Spleen (tissue), 11 donors: Measurements from ENCODE around the gene ITPR1. TPM values are rescaled to one million over a fixed set of nuclear protein-coding genes. Genes with fewer than 3 reads are reported as not detected.

Experiments used
- DNase-seq: peaks from one replicate; pipeline ENCODE4 v3.0.0-alpha.2; 2020
- H3K27ac ChIP-seq, 8 donors: fragments of 200-600 bp; sonication (generic) in 7 of 8; 1 replicate in 4 of 8; 2 replicates in 4 of 8; pipeline versions ENCODE4 v1.5.0 to v1.8.0; 2016 to 2021; ENCODE audit warnings: inconsistent platforms in 4 of 8, mild to moderate bottlenecking in 4 of 8, moderate library complexity in 1 of 8
- H3K27me3 ChIP-seq, 7 donors: fragments of 200-600 bp; sonication (generic) in 6 of 7; replicated peaks in 1 of 7; 1 replicate in 4 of 7; 2 replicates in 3 of 7; pipeline versions ENCODE4 v1.5.0 to v1.8.0; 2016 to 2021; ENCODE audit warnings: inconsistent platforms in 3 of 7, mild to moderate bottlenecking in 1 of 7
- H3K36me3 ChIP-seq, 6 donors: fragments of 200-600 bp; sonication (generic) in 5 of 6; 1 replicate in 4 of 6; 2 replicates in 2 of 6; pipeline versions ENCODE4 v1.5.0 to v1.8.0; 2016 to 2021; ENCODE audit warnings: inconsistent platforms in 2 of 6
- H3K4me1 ChIP-seq, 6 donors: fragments of 200-600 bp; sonication (generic) in 5 of 6; 1 replicate in 3 of 6; 2 replicates in 3 of 6; pipeline versions ENCODE4 v1.5.0 to v1.8.0; 2016 to 2021; ENCODE audit warnings: inconsistent platforms in 3 of 6
- H3K4me3 ChIP-seq, 8 donors: fragments of 200-600 bp; sonication (generic) in 7 of 8; 1 replicate in 4 of 8; 2 replicates in 4 of 8; pipeline versions ENCODE4 v1.5.0 to v1.8.0; 2016 to 2021; ENCODE audit warnings: inconsistent platforms in 4 of 8, mild to moderate bottlenecking in 4 of 8, moderate library complexity in 2 of 8
- H3K9me3 ChIP-seq, 8 donors: fragments of 200-600 bp; sonication (generic) in 7 of 8; 1 replicate in 4 of 8; 2 replicates in 4 of 8; pipeline versions ENCODE4 v1.5.0 to v1.8.0; 2016 to 2021; ENCODE audit warnings: inconsistent platforms in 4 of 8
- CTCF ChIP-seq, 11 experiments: fragments of 200-600 bp in 7 of 11; fragments of 450-650 bp in 4 of 11; sonication (generic) in 4 of 11; IDR thresholded peaks in 8 of 11; conservative IDR thresholded peaks in 3 of 11; 1 replicate in 7 of 11; 2 replicates in 4 of 11; pipeline versions ENCODE4 v1.4.0 to v1.8.0; 2016 to 2021; ENCODE audit warnings: antibody characterized with exemption in 11 of 11, inconsistent platforms in 4 of 11, mild to moderate bottlenecking in 1 of 11
- POLR2A ChIP-seq, 3 donors: fragments of 450-650 bp; IDR thresholded peaks; one replicate each; pipeline ENCODE4 v1.5.1; 2017; ENCODE audit warnings: antibody characterized with exemption in 3 of 3, mild to moderate bottlenecking in 1 of 3
- POLR2AphosphoS5 ChIP-seq, 3 donors: sonication (generic); formaldehyde crosslinking; IDR thresholded peaks; one replicate each; pipeline ENCODE4 v1.5.1; 2017; ENCODE audit warnings: antibody characterized with exemption in 3 of 3
- WGBS, 5 donors: extraction: QIAGEN DNeasy Blood & Tissue Kit in 3 of 5; methylation state at CpG; one replicate each; pipeline versions ENCODE4 v1.1.5 to v1.1.7; 2013 to 2018; 5-methylcytosine and 5-hydroxymethylcytosine counted together
- intact Hi-C: fragments of 100-400 bp; cut with DNase I; formaldehyde crosslinking; loops from one replicate; pipeline ENCODE4 v1.15.0; 2023; ENCODE audit warnings: low total_unique reads
- polyA plus RNA-seq, 3 donors: library from polyadenylated mRNA; stranded (reverse); fragments of 200-250 nt; gene quantifications; one replicate each; pipeline ENCODE4 v1.2.1, GENCODE V29; 2013
- total RNA-seq, 7 donors: library from RNA; depleted of rRNA in 3 of 7; stranded (reverse); fragments of >200 nt in 3 of 7; fragmentation: NEBNext Ultra II Directional in 4 of 7; extraction: Animal tissue kit (Norgen Biotek cat#: 25700) in 4 of 7; gene quantifications; one replicate each; pipeline versions ENCODE4 v1.1.0 to v1.2.1, GENCODE V29; 2016 to 2021
- donor health status: healthy with polysubstance abuse.
- donor health status: DM: no; HTN: no; CAD: no; lungs with moderate emphysema.
- donor health status: DM: no; HTN: no; CAD: no.
- donor health status: Bipolar disorder and iron deficiency.
- donor health status: healthy.
- donor health status: DM: no; HTN: no; CAD: no.
- donor health status: DM: yes; HTN: yes; CAD: no.

The ITPR1 gene
- total and polyA plus RNA-seq, 10 donors: 17.5 to 194 (median 129) TPM

DNA sequence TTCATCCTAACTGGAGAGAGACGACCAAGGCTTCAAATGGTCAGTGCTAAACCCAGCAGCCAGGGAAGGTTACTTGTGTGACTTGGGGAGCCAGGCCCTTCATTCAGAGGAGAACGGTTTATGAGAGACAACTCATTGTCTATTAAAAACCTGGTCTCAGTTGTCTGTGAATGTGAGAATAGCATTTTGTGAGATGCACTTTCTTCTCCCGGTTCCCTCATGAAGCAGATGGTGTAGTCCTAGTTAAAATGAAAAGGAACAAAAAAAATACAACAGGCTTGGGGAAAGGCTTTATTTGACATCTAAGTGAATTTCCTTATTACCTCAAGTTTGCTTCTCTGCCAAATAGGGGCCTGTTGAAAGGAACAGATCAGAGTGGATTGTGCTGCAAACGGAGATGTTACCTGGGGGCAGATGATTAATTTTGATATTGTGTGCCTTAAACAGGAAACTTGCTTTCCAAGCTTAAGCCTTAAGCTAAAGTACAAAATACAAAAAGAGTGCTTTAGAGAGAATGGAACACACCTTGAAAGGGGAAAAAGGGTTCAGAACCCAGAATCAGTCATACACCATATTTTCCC is 283.3 kb downstream of the ITPR1 start:
- Histone ChIP-seq H3K4me1 (peaks cover 6 to 27% (median 13%) of the 10 kb centered on the region in 6 donors), H3K27me3 (no peaks in the 10 kb centered on the region), H3K4me3 (no peak overlapping the region), H3K9me3 (no peaks in the 10 kb centered on the region), H3K36me3 (peaks cover 7 to 100% (median 10%) of the 10 kb centered on the region in 6 donors), H3K27ac (peak overlapping the region in 2 of 8 donors; percentile 2)
- 78 to 89% (median 85%) methylated on average over 4 of the region's 4 CpGs for WGBS, 5 donors
- no peak for DNase-seq
- intact Hi-C loops: no loop called here
- TF ChIP-seq CTCF (IDR thresholded peaks at IDR 0.05 in 8 of 11, conservative IDR thresholded peaks at IDR 0.05 in 3 of 11): no peak
- TF ChIP-seq POLR2A (IDR thresholded peaks at IDR 0.05): no peak
- TF ChIP-seq POLR2AphosphoS5 (IDR thresholded peaks at IDR 0.05): no peak

DNA sequence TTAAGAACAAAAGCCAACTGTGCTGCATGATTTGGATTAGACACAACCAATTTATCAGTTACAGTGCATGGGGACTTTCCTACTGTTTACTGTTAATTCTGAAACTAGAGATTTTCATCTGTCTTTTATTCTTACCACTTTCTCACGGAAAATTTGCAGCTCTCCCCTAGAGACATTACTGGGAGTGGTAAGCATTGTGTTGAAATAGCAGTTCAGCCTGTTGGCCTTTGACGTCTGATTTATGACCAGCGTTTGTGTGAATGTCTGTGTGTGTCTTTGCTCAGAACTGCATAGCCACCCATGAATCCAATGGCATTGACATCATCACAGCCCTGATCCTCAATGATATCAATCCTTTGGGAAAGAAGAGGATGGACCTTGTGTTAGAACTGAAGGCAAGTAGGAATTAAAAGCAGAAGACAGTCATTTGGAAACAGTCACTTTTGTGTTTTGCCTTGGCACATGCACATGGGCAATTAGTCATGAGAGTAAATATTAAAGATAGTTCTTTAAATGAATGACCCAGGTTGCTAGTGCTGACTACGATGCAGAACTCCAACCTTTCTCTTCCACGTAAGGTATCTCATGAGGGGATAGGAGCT is 283.9 kb downstream of the ITPR1 start:
- Histone ChIP-seq H3K4me3 (no peak overlapping the region), H3K27me3 (no peaks in the 10 kb centered on the region), H3K4me1 (peaks cover 2 to 21% (median 8%) of the 10 kb centered on the region in 6 donors), H3K27ac (peak overlapping the region in 2 of 8 donors; percentile 2), H3K36me3 (peaks cover 7 to 100% (median 10%) of the 10 kb centered on the region in 6 donors), H3K9me3 (no peaks in the 10 kb centered on the region)
- intact Hi-C loops: no loop called here
- 47 to 69% (median 56%) methylated on average over 5 of the region's 5 CpGs for WGBS, 5 donors
- TF ChIP-seq POLR2A (IDR thresholded peaks at IDR 0.05): no peak
- no peak for TF ChIP-seq POLR2AphosphoS5 (IDR thresholded peaks at IDR 0.05)
- TF ChIP-seq CTCF (IDR thresholded peaks at IDR 0.05 in 8 of 11, conservative IDR thresholded peaks at IDR 0.05 in 3 of 11): no peak
- DNase-seq: no peak

DNA sequence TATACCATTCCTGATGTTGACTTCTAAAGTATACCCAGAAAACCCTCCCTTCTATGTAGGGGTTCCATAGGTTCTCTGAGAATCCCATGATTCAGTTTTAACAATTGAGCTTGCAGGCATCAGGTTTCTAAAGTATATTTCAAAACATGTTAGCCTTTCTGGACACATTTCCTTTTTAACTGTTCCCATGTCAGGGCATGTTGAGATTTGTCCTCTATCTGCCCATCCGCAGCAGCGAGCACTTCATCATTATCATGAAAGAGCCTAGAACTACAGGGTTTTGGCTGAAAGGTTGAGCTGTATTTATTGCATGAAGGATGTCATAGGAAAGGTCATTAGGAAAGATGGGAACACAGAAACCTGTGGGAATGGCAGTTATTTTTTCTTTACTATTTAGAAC is 285.0 kb downstream of the ITPR1 start:
- TF ChIP-seq POLR2A (IDR thresholded peaks at IDR 0.05) (no peak), CTCF (IDR thresholded peaks at IDR 0.05 in 8 of 11, conservative IDR thresholded peaks at IDR 0.05 in 3 of 11) (no peak), POLR2AphosphoS5 (IDR thresholded peaks at IDR 0.05) (no peak)
- DNase-seq: no peak

GRCh38 chr3:4778740-4779139 is 285.6 kb downstream of the ITPR1 start:
- 97 to 100% (median 97%) methylated on average over 1 of the region's 1 CpG for WGBS, 5 donors
- Histone ChIP-seq H3K27ac (no peak overlapping the region), H3K27me3 (no peaks in the 10 kb centered on the region), H3K4me3 (no peak overlapping the region), H3K9me3 (no peaks in the 10 kb centered on the region), H3K36me3 (peaks cover 7 to 100% (median 26%) of the 10 kb centered on the region in 6 donors), H3K4me1 (peaks cover 0 to 6% (median 0%) of the 10 kb centered on the region in 6 donors)
- no peak for DNase-seq
- TF ChIP-seq POLR2A (IDR thresholded peaks at IDR 0.05) (no peak), POLR2AphosphoS5 (IDR thresholded peaks at IDR 0.05) (no peak), CTCF (IDR thresholded peaks at IDR 0.05 in 8 of 11, conservative IDR thresholded peaks at IDR 0.05 in 3 of 11) (no peak)
- intact Hi-C loops: no loop called here

More for the DNA sequence above, 285.0 kb downstream of the ITPR1 start:
- H3K4me3 ChIP-seq: no peak overlapping the region
- H3K27ac ChIP-seq: no peak overlapping the region
- H3K4me1 ChIP-seq: peaks cover 0 to 12% (median 2%) of the 10 kb centered on the region in 6 donors
- WGBS, 5 donors: 96 to 100% (median 99%) methylated on average over 2 of the region's 2 CpGs
- H3K36me3 ChIP-seq: peaks cover 7 to 100% (median 20%) of the 10 kb centered on the region in 6 donors
- intact Hi-C loops: no loop called here
- H3K27me3 ChIP-seq: no peaks in the 10 kb centered on the region
- no peaks in the 10 kb centered on the region for H3K9me3 ChIP-seq
